K562 (cell line): ENCODE measurements around the gene CFAP410. TPM values are rescaled to one million over a fixed set of nuclear protein-coding genes. Genes with fewer than 3 reads are reported as not detected.

Source experiments
- ATAC-seq: fragments of 200-7000 bp; cut with Tn5 transposase; 3 replicates; pipeline ENCODE4 v1.9.1; 2020; ENCODE audit warnings: moderate library complexity
- BruUV-seq: library from RNA; stranded (reverse); fragments of 400-500 nt; replicated peaks from 2 replicates; lab custom pipeline; 2021; lab: Mats Ljungman, UMichigan
- CTCF ChIA-PET: fragments of 300-600 bp; formaldehyde crosslinking; extraction: SDS; loops from one replicate; lab custom pipeline; 2021; ENCODE audit warnings: low intra/inter-chr PET ratio; lab: Yijun Ruan, JAX
- POLR2A ChIA-PET: fragments of 300-600, 350-650 bp; sonication (Branson Sonifier 250); formaldehyde crosslinking; extraction: SDS; loops from one replicate; lab custom pipeline; 2021; ENCODE audit warnings: antibody characterized with exemption, inconsistent platforms; lab: Yijun Ruan, JAX
- DNase-seq, 4 experiments: peaks; one replicate each; pipeline versions ENCODE4 v3.0.0 to v3.0.0-alpha.2; 2011 to 2018; ENCODE audit warnings: low spot score in 3 of 4, mixed read lengths in 3 of 4; ENCODE audit errors: extremely low read depth in 1 of 4
- FAIRE-seq: peaks from 2 replicates; lab custom pipeline; 2011; peaks lifted over from hg19 to GRCh38; lab: Jason Lieb, UNC
- H2AFZ ChIP-seq: 2 replicates; pipeline ENCODE4 v1.6.0; 2011; ENCODE audit warnings: low read depth, low read length, control low read depth, inconsistent platforms
- H3K27ac ChIP-seq: fragments of 200-600 bp; 3 replicates; pipeline ENCODE4 v1.8.0; 2011; ENCODE audit warnings: low read depth, mild to moderate bottlenecking, control low read depth, inconsistent platforms, low read length, moderate library complexity, mixed read lengths; ENCODE audit errors: extremely low read depth
- H3K27me3 ChIP-seq, 2 experiments: fragments of 300-600 bp in 1 of 2; 2 replicates in 1 of 2; 3 replicates in 1 of 2; pipeline versions ENCODE4 v1.6.0 to v1.8.0; 2011; ENCODE audit warnings: inconsistent platforms in 2 of 2, low read length in 2 of 2, mild to moderate bottlenecking in 1 of 2, mixed read lengths in 1 of 2, moderate library complexity in 1 of 2; ENCODE audit not compliant: control insufficient read depth in 2 of 2, insufficient read depth in 2 of 2
- H3K36me3 ChIP-seq: fragments of 300-600 bp; 3 replicates; pipeline ENCODE4 v1.8.0; 2011; ENCODE audit warnings: mild to moderate bottlenecking, low read length, inconsistent platforms; ENCODE audit not compliant: control insufficient read depth, insufficient read depth
- H3K4me1 ChIP-seq, 2 experiments: fragments of 200-600 bp in 1 of 2; replicated peaks in 1 of 2; 2 replicates in 1 of 2; 3 replicates in 1 of 2; pipeline versions ENCODE4 v1.5.1 to v1.8.0; 2011; ENCODE audit warnings: inconsistent platforms in 2 of 2, low read length in 2 of 2, mild to moderate bottlenecking in 1 of 2, mixed read lengths in 1 of 2, moderate library complexity in 1 of 2; ENCODE audit not compliant: control insufficient read depth in 2 of 2, insufficient read depth in 2 of 2
- H3K4me2 ChIP-seq: 2 replicates; pipeline ENCODE4 v1.6.1; 2011; ENCODE audit warnings: low read length, control low read depth, inconsistent platforms, mixed read lengths; ENCODE audit not compliant: insufficient read depth
- H3K4me3 ChIP-seq: fragments of 200-600 bp; sonication (generic), shearing (Covaris generic); 2 replicates; pipeline ENCODE4 v1.5.1; 2016; ENCODE audit warnings: control low read depth, inconsistent platforms
- H3K79me2 ChIP-seq: fragments of 200-600 bp; 3 replicates; pipeline ENCODE4 v1.8.0; 2011; ENCODE audit warnings: low read length, inconsistent platforms; ENCODE audit not compliant: control insufficient read depth, insufficient read depth
- H3K9ac ChIP-seq, 2 experiments: 2 replicates each; pipeline versions ENCODE4 v1.6.0 to v1.6.1; 2011; ENCODE audit warnings: low read depth in 2 of 2, low read length in 2 of 2, control low read depth in 1 of 2, inconsistent platforms in 1 of 2, mild to moderate bottlenecking in 1 of 2, mixed read lengths in 1 of 2; ENCODE audit not compliant: insufficient read depth in 1 of 2
- H3K9me1 ChIP-seq: one replicate; pipeline ENCODE4 v1.6.0; 2011; ENCODE audit warnings: inconsistent platforms, mild to moderate bottlenecking, low read length, moderate library complexity; ENCODE audit not compliant: control insufficient read depth, insufficient read depth
- H3K9me3 ChIP-seq: replicated peaks from 2 replicates; pipeline ENCODE4 v1.5.1; 2011; ENCODE audit warnings: low read depth, low read length, inconsistent platforms; ENCODE audit not compliant: control insufficient read depth, insufficient read depth
- H4K20me1 ChIP-seq: replicated peaks from 2 replicates; pipeline ENCODE4 v1.6.1; 2011; ENCODE audit warnings: low read length, inconsistent platforms, mixed read lengths; ENCODE audit not compliant: control insufficient read depth, insufficient read depth
- CEBPG ChIP-seq, 3 experiments: fragments of 200-800 bp in 1 of 3; sonication (Bioruptor generic) in 1 of 3; sonication (generic) in 1 of 3; formaldehyde crosslinking in 1 of 3; IDR thresholded peaks in 2 of 3; conservative IDR thresholded peaks in 1 of 3; 2 replicates each; pipeline versions ENCODE4 v1.6.1 to v1.8.0; 2016 to 2022; ENCODE audit warnings: missing compliant biosample characterization in 2 of 3, missing genetic modification characterization in 2 of 3, mild to moderate bottlenecking in 1 of 3, missing genetic modification reagents in 1 of 3
- EGR1 ChIP-seq: fragments of 450-650 bp; conservative IDR thresholded peaks from 2 replicates; pipeline ENCODE4 v1.6.1; 2017; ENCODE audit warnings: mild to moderate bottlenecking
- GMEB1 ChIP-seq: fragments of 250-450 bp; sonication (Bioruptor Pico); IDR thresholded peaks from 2 replicates; pipeline ENCODE4 v1.4.0; 2020; ENCODE audit warnings: mild to moderate bottlenecking
- HDAC2 ChIP-seq: fragments of 450-650 bp; IDR thresholded peaks from 2 replicates; pipeline ENCODE4 v1.6.1; 2016; ENCODE audit warnings: mild to moderate bottlenecking
- HOXB6 ChIP-seq: fragments of 250-450 bp; sonication (Bioruptor Pico); IDR thresholded peaks from 2 replicates; pipeline ENCODE4 v1.5.1; 2022; ENCODE audit warnings: mild to moderate bottlenecking, borderline replicate concordance
- NFE2 ChIP-seq: IDR thresholded peaks from 2 replicates; pipeline ENCODE4 v1.6.1; 2014; ENCODE audit warnings: antibody characterized with exemption, low read depth
- PRPF4 ChIP-seq: fragments of 200-400 bp; formaldehyde crosslinking; IDR thresholded peaks from one replicate; pipeline ENCODE4 v1.6.1; 2017; ENCODE audit warnings: low read length, low read depth, mild to moderate bottlenecking; ENCODE audit not compliant: insufficient read depth, poor library complexity, severe bottlenecking
- RBM22 ChIP-seq: fragments of 200-400 bp; formaldehyde crosslinking; IDR thresholded peaks from 2 replicates; pipeline ENCODE4 v1.6.1; 2018; ENCODE audit warnings: low read length, low read depth; ENCODE audit not compliant: poor library complexity, severe bottlenecking
- SIRT6 ChIP-seq: IDR thresholded peaks from one replicate; pipeline ENCODE4 v1.6.1; 2012; ENCODE audit warnings: low read depth, mild to moderate bottlenecking, control low read depth, inconsistent platforms, low read length, moderate library complexity
- SNAPC5 ChIP-seq: fragments of 250-450 bp; sonication (Bioruptor Pico); IDR thresholded peaks from 2 replicates; pipeline ENCODE4 v1.8.0; 2021; ENCODE audit warnings: moderate library complexity, mild to moderate bottlenecking, inconsistent platforms
- XRCC5 ChIP-seq: fragments of 200-400 bp; formaldehyde crosslinking; IDR thresholded peaks from 2 replicates; pipeline ENCODE4 v1.6.1; 2017; ENCODE audit warnings: low read depth, mild to moderate bottlenecking, low read length
- ZNF263 ChIP-seq: sonication (generic); formaldehyde crosslinking; IDR thresholded peaks from 2 replicates; pipeline ENCODE4 v1.8.0; 2022; ENCODE audit warnings: mild to moderate bottlenecking, missing genetic modification reagents, borderline replicate concordance
- ZNF584 ChIP-seq: fragments of 200-800 bp; sonication (Bioruptor generic); IDR thresholded peaks from 2 replicates; pipeline ENCODE4 v1.6.1; 2016; ENCODE audit warnings: low read depth, mild to moderate bottlenecking, missing genetic modification characterization, missing compliant biosample characterization
- WGBS: fragments of 100-300 bp; shearing (Covaris generic); methylation state at CpG from one replicate; pipeline ENCODE4 v1.1.6; 2016; ENCODE audit warnings: low coverage, mixed read lengths; ENCODE audit not compliant: insufficient coverage; ENCODE audit errors: missing lambda C conversion rate; 5-methylcytosine and 5-hydroxymethylcytosine counted together
- in situ Hi-C: fragments of 300-500 bp; cut with MboI; formaldehyde crosslinking; loops from 4 replicates; pipeline ENCODE4 v1.15.0; 2018; ENCODE audit warnings: inconsistent platforms, mixed read lengths
- intact Hi-C: fragments of 100-400 bp; cut with micrococcal nuclease; formaldehyde crosslinking; loops from 2 replicates; pipeline ENCODE4 v1.14.2; 2022
- polyA plus RNA-seq, 8 experiments: library from polyadenylated mRNA; depleted of rRNA in 4 of 8; stranded (reverse) in 5 of 8; unstranded in 3 of 8; fragments of >200 nt; fragmentation: Nextera tagmentation in 2 of 8; fragmentation: Illumina TruSeq in 1 of 8; extraction: Ambion mirVana in 2 of 8; extraction: Trizol in 1 of 8; gene quantifications; 2 replicates each; pipeline versions ENCODE4 v1.2.1 to v1.2.3, GENCODE V29; 2011 to 2014; ENCODE audit warnings: inconsistent platforms in 1 of 8, missing spikeins in 1 of 8
- total RNA-seq, 7 experiments: library from RNA; depleted of rRNA in 6 of 7; stranded (reverse); fragments of >200 nt in 6 of 7; fragmentation: Illumina TruSeq in 2 of 7; extraction: Trizol in 2 of 7; gene quantifications; 2 replicates each; pipeline versions ENCODE4 v1.2.1 to v1.2.3, GENCODE V29; 2011 to 2021; ENCODE audit warnings: low replicate concordance in 1 of 7
- TF ChIP-seq, protein P1 (sequence below): fragments of 250-450 bp; sonication (Bioruptor Pico); IDR thresholded peaks from 2 replicates; pipeline ENCODE4 v1.9.0; 2021; ENCODE audit warnings: mild to moderate bottlenecking
- TF ChIP-seq, protein P2 (sequence below): sonication (generic); formaldehyde crosslinking; IDR thresholded peaks from 2 replicates; pipeline ENCODE4 v1.8.0; 2022; ENCODE audit warnings: mild to moderate bottlenecking, missing genetic modification reagents

The CFAP410 gene
- total and polyA plus RNA-seq, 9 of the 15 experiments (the other 6 are each of a cell fraction or from before 2014, with no cell fraction given), result 0.07 to 17.3 (median 2.3) TPM

DNA sequence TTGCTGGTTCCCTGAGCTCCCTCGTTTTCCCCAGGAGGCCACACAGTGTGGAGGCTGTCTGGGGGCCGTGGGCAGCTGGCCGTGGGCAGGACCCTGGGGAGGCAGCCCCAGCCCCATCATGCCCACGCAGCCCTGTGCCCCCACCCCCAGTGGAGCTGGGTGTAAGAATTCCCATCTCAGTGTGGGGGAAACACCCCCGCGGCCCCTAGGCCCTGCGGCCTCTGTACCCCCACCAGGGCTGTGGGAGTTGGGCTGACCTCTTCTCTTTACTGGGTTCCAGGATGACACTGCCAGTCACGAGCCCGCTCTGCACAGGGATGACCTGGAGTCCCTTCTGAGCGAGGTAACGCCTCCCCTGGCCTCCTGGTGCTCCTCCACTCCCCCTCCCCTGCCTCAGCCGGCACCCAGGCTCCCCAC is 43.1 kb downstream of the CFAP410 start:
- intact Hi-C loops, result loop anchor here (2.0 kb wide), 1 partner anchor 283 kb away; the partner anchor contains the start of gene TRAPPC10
- CTCF ChIA-PET, result interaction anchor here (0.6 kb wide), 1 partner anchor 26 kb away, joined by 3 read pairs; no protein-coding TSS in a partner anchor
- Histone ChIP-seq H3K27ac (no peak overlapping the region), H3K4me2 (no peak overlapping the region), H3K79me2 (peaks cover 12% of the 10 kb centered on the region), H3K4me1 (peaks cover 11 to 75% of the 10 kb centered on the region in 2 experiments), H3K27me3 (peaks cover 3 to 22% of the 10 kb centered on the region in 2 experiments; a peak in 3 of 5 replicates), H2AFZ (no peak overlapping the region)
- no TSS peak for BruUV-seq
- no peak for ATAC-seq
- WGBS, result 8% methylated on average over 10 of the region's 12 CpGs
- TF ChIP-seq, protein P1, sequence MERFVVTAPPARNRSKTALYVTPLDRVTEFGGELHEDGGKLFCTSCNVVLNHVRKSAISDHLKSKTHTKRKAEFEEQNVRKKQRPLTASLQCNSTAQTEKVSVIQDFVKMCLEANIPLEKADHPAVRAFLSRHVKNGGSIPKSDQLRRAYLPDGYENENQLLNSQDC (CRISPR knock-in tag), result no peak
- TF ChIP-seq CEBPG (CRISPR knock-in tag; IDR thresholded peaks at IDR 0.05), result no peak
- no peak for TF ChIP-seq CEBPG (tag; conservative IDR thresholded peaks at IDR 0.05 in 1 of 2, IDR thresholded peaks at IDR 0.05 in 1 of 2)
- TF ChIP-seq SIRT6, result no peak
- TF ChIP-seq PRPF4, result no peak
- TF ChIP-seq XRCC5, result no peak
- no peak for TF ChIP-seq SNAPC5 (CRISPR knock-in tag)
- TF ChIP-seq ZNF584, result no peak
- TF ChIP-seq RBM22, result no peak
- peak; percentile 73; the same call in 1 of the 2 replicates for TF ChIP-seq ZNF263 (CRISPR knock-in tag)
- no peak for TF ChIP-seq NFE2
- TF ChIP-seq EGR1, result 0 out of 2 replicates have a peak, but pooled peaks have one; percentile 7
- TF ChIP-seq GMEB1, result no peak
- TF ChIP-seq, protein P2, sequence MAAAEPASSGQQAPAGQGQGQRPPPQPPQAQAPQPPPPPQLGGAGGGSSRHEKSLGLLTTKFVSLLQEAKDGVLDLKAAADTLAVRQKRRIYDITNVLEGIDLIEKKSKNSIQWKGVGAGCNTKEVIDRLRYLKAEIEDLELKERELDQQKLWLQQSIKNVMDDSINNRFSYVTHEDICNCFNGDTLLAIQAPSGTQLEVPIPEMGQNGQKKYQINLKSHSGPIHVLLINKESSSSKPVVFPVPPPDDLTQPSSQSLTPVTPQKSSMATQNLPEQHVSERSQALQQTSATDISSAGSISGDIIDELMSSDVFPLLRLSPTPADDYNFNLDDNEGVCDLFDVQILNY (CRISPR knock-in tag), result no peak
- TF ChIP-seq HOXB6 (CRISPR knock-in tag), result no peak
- no peak for TF ChIP-seq HDAC2
- TF ChIP-seq, all 486 proteins: peak for 2
- no peak overlapping the region; a peak in 1 of 4 replicates for H3K9ac ChIP-seq
- H3K36me3 ChIP-seq, result no peaks in the 10 kb centered on the region; the same call in 2 of the 3 replicates
- H4K20me1 ChIP-seq, result peaks cover 8% of the 10 kb centered on the region; the same call in 1 of the 2 replicates
- peaks cover 6% of the 10 kb centered on the region for H3K9me1 ChIP-seq
- no peaks in the 10 kb centered on the region for H3K9me3 ChIP-seq
- DNase-seq (no peak), FAIRE-seq (no peak)
- in situ Hi-C loops, result loop anchor here (25.0 kb wide), 1 partner anchor 134 kb away; no protein-coding TSS in a partner anchor
- POLR2A ChIA-PET, result interaction anchor here (0.9 to 1.3 kb wide), 2 partner anchors 9 to 15 kb away, joined by 3 to 4 read pairs; no protein-coding TSS in a partner anchor
- H3K4me3 ChIP-seq, result no peak overlapping the region
